ENCODE results near the gene RO60.

RO60 gene

GRCh38 chr1:193070386-193070753 lies 11.0 kb downstream of the RO60 start:
- TF ChIP-seq, protein P1, sequence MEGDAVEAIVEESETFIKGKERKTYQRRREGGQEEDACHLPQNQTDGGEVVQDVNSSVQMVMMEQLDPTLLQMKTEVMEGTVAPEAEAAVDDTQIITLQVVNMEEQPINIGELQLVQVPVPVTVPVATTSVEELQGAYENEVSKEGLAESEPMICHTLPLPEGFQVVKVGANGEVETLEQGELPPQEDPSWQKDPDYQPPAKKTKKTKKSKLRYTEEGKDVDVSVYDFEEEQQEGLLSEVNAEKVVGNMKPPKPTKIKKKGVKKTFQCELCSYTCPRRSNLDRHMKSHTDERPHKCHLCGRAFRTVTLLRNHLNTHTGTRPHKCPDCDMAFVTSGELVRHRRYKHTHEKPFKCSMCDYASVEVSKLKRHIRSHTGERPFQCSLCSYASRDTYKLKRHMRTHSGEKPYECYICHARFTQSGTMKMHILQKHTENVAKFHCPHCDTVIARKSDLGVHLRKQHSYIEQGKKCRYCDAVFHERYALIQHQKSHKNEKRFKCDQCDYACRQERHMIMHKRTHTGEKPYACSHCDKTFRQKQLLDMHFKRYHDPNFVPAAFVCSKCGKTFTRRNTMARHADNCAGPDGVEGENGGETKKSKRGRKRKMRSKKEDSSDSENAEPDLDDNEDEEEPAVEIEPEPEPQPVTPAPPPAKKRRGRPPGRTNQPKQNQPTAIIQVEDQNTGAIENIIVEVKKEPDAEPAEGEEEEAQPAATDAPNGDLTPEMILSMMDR (IDR thresholded peaks at IDR 0.05; ENCODE audit: low read length, missing control alignments) = no peak
- H3K4me3 ChIP-seq (replicated peaks; ENCODE audit: low read depth, low read length) = no peak overlapping the region
- DNase-seq (ENCODE audit: low read depth) = no peak

- no peak for DNase-seq (ENCODE audit: low read depth)
- TF ChIP-seq, protein P1 (IDR thresholded peaks at IDR 0.05; ENCODE audit: low read length, missing control alignments) = no peak
- H3K4me3 ChIP-seq (replicated peaks; ENCODE audit: low read depth, low read length) = no peak overlapping the region
These were observed 11.5 kb downstream of the RO60 start for GRCh38 chr1:193070942-193071341.

GRCh38 chr1:193077991-193078390 lies 18.6 kb downstream of the RO60 start:
- TF ChIP-seq, protein P1 (IDR thresholded peaks at IDR 0.05; ENCODE audit: low read length, missing control alignments) = no peak
- no peak for DNase-seq (ENCODE audit: low read depth)
- no peak overlapping the region for H3K4me3 ChIP-seq (replicated peaks; ENCODE audit: low read depth, low read length)

GRCh38 chr1:193079187-193079586 lies 19.8 kb downstream of the RO60 start:
- TF ChIP-seq, protein P1 (IDR thresholded peaks at IDR 0.05; ENCODE audit: low read length, missing control alignments) = no peak
- DNase-seq (ENCODE audit: low read depth) = no peak
- no peak overlapping the region for H3K4me3 ChIP-seq (replicated peaks; ENCODE audit: low read depth, low read length)

GRCh38 chr1:193083365-193084088 lies 24.1 kb downstream of the RO60 start:
- DNase-seq (ENCODE audit: low read depth) = no peak
- no peak overlapping the region for H3K4me3 ChIP-seq (replicated peaks; ENCODE audit: low read depth, low read length)
- TF ChIP-seq, protein P1 (IDR thresholded peaks at IDR 0.05; ENCODE audit: low read length, missing control alignments) = no peak

- H3K4me3 ChIP-seq (replicated peaks; ENCODE audit: low read depth, low read length) = no peak overlapping the region
- TF ChIP-seq, protein P1 (IDR thresholded peaks at IDR 0.05; ENCODE audit: low read length, missing control alignments) = no peak
- no peak for DNase-seq (ENCODE audit: low read depth)
These were observed 25.9 kb downstream of the RO60 start for GRCh38 chr1:193085263-193085662.

- no peak for DNase-seq (ENCODE audit: low read depth)
- TF ChIP-seq, protein P1 (IDR thresholded peaks at IDR 0.05; ENCODE audit: low read length, missing control alignments) = no peak
- H3K4me3 ChIP-seq (replicated peaks; ENCODE audit: low read depth, low read length) = no peak overlapping the region
These were observed 26.9 kb downstream of the RO60 start for GRCh38 chr1:193086342-193086741.

Measured in fibroblast of pulmonary artery (primary cell).